ENCODE results near the gene CYSRT1. TPM values are rescaled to one million over a fixed set of nuclear protein-coding genes. Genes with fewer than 3 reads are reported as not detected.

CYSRT1 gene
- total RNA-seq, 1 donor from 2014 or later, result 0.50 TPM

- intact Hi-C loops (cut with micrococcal nuclease), result no loop called here
- H3K36me3 Mint-ChIP-seq (ENCODE audit: low read depth), result peaks cover 47% of the 10 kb centered on the region
- DNase-seq (ENCODE audit: low spot score), result no peak
- peaks cover 2% of the 10 kb centered on the region for H3K4me1 Mint-ChIP-seq (ENCODE audit: low read depth)
- H3K9me3 Mint-ChIP-seq, result no peaks in the 10 kb centered on the region
- H3K4me3 Mint-ChIP-seq (ENCODE audit: low read depth), result no peak overlapping the region
- H3K27ac Mint-ChIP-seq, result no peak overlapping the region
- no peaks in the 10 kb centered on the region for H3K27me3 Mint-ChIP-seq (ENCODE audit: low read depth)
Measured at GRCh38 chr9:137265496-137266161, 40.7 kb downstream of the CYSRT1 start.

DNA sequence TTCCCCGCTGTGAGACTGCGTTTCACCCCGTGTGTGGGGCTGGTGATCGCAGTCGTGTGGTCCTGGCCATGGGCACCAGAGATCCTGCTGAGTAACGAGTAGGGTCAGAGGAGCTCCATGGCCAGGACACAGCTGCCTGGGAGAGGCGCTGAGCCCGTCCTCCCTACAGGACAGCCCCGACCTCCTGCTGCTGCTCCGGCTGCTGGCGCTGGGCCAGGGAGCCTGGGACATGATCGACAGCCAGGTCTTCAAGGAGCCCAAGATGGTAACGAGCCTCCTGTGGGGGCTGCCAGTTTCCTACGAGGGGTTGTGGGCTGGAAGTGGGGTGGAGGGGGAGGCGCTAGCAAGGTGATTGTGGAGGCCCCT lies 41.2 kb downstream of the CYSRT1 start:
- no peak overlapping the region for H3K4me3 Mint-ChIP-seq (ENCODE audit: low read depth)
- H3K4me1 Mint-ChIP-seq (ENCODE audit: low read depth), result peaks cover 3% of the 10 kb centered on the region
- no peaks in the 10 kb centered on the region for H3K9me3 Mint-ChIP-seq
- no peak for DNase-seq (ENCODE audit: low spot score)
- peaks cover 47% of the 10 kb centered on the region for H3K36me3 Mint-ChIP-seq (ENCODE audit: low read depth)
- H3K27me3 Mint-ChIP-seq (ENCODE audit: low read depth), result no peaks in the 10 kb centered on the region
- no peak overlapping the region for H3K27ac Mint-ChIP-seq
- intact Hi-C loops (cut with micrococcal nuclease), result no loop called here

DNA sequence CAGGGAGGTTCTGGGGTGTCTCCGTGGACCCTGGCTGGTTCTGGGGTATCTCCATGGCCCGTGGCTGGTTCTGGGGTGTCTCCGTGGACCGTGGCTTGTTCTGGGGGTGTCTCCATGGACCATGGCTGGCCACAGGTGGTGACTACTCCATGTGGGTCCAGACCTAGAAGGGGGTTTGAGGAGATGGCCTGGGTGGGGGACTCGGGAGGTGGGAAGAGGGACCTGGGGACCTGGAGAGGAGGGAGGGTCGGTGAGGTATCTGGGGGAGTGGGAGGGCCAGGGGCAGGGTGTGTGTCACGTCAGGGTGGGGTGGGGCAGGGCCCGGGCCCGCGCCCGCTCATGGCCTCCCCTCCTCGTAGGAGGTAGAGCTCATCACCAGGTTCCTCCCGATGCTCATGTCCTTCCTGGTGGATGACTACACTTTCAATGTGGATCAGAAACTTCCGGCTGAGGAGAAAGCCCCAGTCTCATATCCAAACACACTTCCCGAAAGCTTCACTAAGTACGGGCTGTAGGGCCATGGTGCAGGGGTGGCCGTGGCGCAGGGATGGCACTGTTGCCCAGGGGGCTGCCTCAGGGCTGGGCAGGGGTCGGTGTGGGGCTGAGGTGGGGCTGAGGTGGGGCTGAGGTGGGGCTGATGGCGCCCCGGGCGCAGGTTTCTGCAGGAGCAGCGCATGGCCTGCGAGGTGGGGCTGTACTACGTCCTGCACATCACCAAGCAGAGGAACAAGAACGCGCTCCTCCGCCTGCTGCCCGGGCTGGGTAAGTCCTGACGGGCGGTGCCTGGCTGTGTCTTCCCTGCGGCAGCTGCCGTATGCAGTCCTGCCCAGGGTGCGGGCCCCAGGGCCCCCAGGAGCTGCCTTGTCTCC lies 41.8 kb downstream of the CYSRT1 start:
- Mint-ChIP-seq H3K27me3 (ENCODE audit: low read depth) (no peaks in the 10 kb centered on the region), H3K4me1 (ENCODE audit: low read depth) (peaks cover 6% of the 10 kb centered on the region), H3K27ac (no peak overlapping the region), H3K4me3 (ENCODE audit: low read depth) (no peak overlapping the region), H3K9me3 (no peaks in the 10 kb centered on the region), H3K36me3 (ENCODE audit: low read depth) (peaks cover 46% of the 10 kb centered on the region)
- intact Hi-C loops (cut with micrococcal nuclease), result no loop called here
- DNase-seq (ENCODE audit: low spot score), result no peak

GRCh38 chr9:137267933-137268355 lies 43.0 kb downstream of the CYSRT1 start:
- H3K27ac Mint-ChIP-seq, result no peak overlapping the region
- no peak overlapping the region for H3K4me3 Mint-ChIP-seq (ENCODE audit: low read depth)
- H3K4me1 Mint-ChIP-seq (ENCODE audit: low read depth), result peaks cover 6% of the 10 kb centered on the region
- H3K36me3 Mint-ChIP-seq (ENCODE audit: low read depth), result peaks cover 40% of the 10 kb centered on the region
- no peak for DNase-seq (ENCODE audit: low spot score)
- intact Hi-C loops (cut with micrococcal nuclease), result no loop called here
- no peaks in the 10 kb centered on the region for H3K9me3 Mint-ChIP-seq
- H3K27me3 Mint-ChIP-seq (ENCODE audit: low read depth), result no peaks in the 10 kb centered on the region

DNA sequence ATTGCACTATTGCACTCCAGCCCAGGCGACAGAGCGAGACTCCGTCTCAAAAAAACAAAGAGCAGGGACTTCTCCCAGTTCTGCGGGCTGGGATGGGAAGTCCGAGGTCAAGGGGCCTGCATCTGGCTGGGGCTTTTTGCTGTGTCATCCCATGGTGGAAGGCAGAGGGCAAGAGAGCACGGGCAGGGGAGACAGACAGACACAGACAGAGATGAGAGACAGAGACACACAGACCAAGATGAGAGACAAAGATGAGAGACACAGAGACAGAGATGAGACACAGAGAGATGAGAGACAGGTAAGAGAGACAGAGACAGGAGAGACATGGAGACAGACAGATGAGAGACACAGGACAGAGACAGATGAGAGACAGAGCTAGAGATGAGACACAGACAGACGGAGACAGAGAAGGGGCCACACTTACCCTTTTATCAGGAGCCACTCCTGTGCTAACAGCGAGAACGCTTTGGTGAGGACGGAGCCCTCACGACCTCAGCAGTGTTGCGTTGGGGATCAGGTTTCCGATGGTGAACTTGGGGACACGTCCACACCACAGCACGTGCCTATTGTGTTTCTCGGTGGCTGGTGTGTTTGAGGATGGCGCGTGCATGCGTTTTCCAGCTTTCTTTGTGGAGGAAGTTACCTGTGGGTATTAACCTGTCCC lies 43.7 kb downstream of the CYSRT1 start:
- intact Hi-C loops (cut with micrococcal nuclease), result no loop called here
- Mint-ChIP-seq H3K27ac (no peak overlapping the region), H3K4me1 (ENCODE audit: low read depth) (peaks cover 6% of the 10 kb centered on the region), H3K4me3 (ENCODE audit: low read depth) (no peak overlapping the region), H3K27me3 (ENCODE audit: low read depth) (no peaks in the 10 kb centered on the region), H3K9me3 (no peaks in the 10 kb centered on the region), H3K36me3 (ENCODE audit: low read depth) (peaks cover 41% of the 10 kb centered on the region)
- no peak for DNase-seq (ENCODE audit: low spot score)

- Mint-ChIP-seq H3K27me3 (ENCODE audit: low read depth) (no peaks in the 10 kb centered on the region), H3K36me3 (ENCODE audit: low read depth) (peaks cover 36% of the 10 kb centered on the region), H3K4me3 (ENCODE audit: low read depth) (no peak overlapping the region), H3K4me1 (ENCODE audit: low read depth) (peaks cover 6% of the 10 kb centered on the region), H3K9me3 (no peaks in the 10 kb centered on the region), H3K27ac (no peak overlapping the region)
- intact Hi-C loops (cut with micrococcal nuclease), result no loop called here
- no peak for DNase-seq (ENCODE audit: low spot score)
Measured at GRCh38 chr9:137269231-137269772, 44.3 kb downstream of the CYSRT1 start.

DNA sequence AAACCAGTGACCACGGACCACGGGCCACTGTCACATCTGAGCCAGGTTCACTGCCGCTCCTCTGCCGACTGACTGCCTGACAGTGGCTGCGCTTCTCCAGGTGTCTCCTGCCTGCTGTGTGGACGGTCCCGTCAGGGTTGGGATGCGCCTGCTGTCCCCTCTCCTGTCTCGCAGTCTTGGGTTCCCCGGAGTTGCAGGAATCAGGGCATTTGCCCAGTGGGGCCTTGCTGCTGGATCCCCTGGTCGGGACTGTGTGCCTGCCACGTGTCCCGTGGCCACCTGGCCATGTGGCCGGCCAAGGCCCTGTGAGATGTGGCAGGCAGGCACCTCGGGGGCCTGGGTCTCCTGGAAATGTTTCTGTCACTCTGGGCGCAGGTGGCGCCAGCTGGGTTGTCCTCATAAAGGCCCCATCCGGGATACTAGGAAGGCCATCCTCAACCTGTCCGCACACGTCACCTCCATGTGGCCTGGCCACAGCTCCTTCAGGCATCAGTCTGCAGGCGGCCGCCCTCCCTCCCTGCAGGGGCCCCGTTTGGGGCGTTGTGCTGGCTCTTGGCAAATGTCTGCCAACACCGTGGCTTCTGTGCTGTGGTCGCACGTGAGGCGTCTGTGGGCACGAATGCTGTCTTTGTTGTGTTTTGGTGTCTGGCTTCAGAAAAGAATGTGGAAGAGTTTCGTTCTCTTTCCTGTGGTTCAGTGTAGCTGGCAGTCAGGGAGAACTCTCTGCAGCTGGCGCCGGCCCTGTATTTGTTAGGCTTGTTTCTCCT lies 46.1 kb downstream of the CYSRT1 start:
- peaks cover 32% of the 10 kb centered on the region for H3K36me3 Mint-ChIP-seq (ENCODE audit: low read depth)
- H3K4me1 Mint-ChIP-seq (ENCODE audit: low read depth), result peaks cover 6% of the 10 kb centered on the region
- no peaks in the 10 kb centered on the region for H3K9me3 Mint-ChIP-seq
- DNase-seq (ENCODE audit: low spot score), result no peak
- no peaks in the 10 kb centered on the region for H3K27me3 Mint-ChIP-seq (ENCODE audit: low read depth)
- no peak overlapping the region for H3K27ac Mint-ChIP-seq
- H3K4me3 Mint-ChIP-seq (ENCODE audit: low read depth), result no peak overlapping the region
- intact Hi-C loops (cut with micrococcal nuclease), result no loop called here

DNA sequence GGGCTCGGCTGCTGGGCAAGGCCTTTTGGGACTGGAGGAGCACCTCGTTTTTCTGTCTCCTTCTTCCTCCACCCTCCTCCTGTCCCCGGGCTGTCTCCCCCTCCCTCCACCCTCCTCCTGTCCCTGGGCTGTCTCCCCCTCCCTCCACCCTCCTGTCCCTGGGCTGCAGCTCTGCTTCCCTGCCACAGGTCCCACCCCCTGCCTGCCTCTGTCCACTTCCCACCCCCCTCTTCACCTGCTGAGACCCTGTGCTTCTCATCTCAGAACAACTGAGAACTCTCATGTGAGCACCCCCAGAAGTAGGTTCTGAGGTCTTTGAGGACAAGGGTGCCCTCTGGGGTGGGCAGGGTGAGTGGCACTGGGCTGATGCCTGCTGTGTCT lies 46.7 kb downstream of the CYSRT1 start:
- intact Hi-C loops (cut with micrococcal nuclease), result no loop called here
- Mint-ChIP-seq H3K4me3 (ENCODE audit: low read depth) (no peak overlapping the region), H3K27ac (no peak overlapping the region), H3K4me1 (ENCODE audit: low read depth) (peaks cover 7% of the 10 kb centered on the region), H3K27me3 (ENCODE audit: low read depth) (no peaks in the 10 kb centered on the region), H3K9me3 (no peaks in the 10 kb centered on the region), H3K36me3 (ENCODE audit: low read depth) (peaks cover 32% of the 10 kb centered on the region)
- DNase-seq (ENCODE audit: low spot score), result no peak

GRCh38 chr9:137272241-137273094 lies 47.5 kb downstream of the CYSRT1 start:
- intact Hi-C loops (cut with micrococcal nuclease), result no loop called here
- DNase-seq (ENCODE audit: low spot score), result no peak
- no peak overlapping the region for H3K27ac Mint-ChIP-seq
- H3K4me1 Mint-ChIP-seq (ENCODE audit: low read depth), result peaks cover 11% of the 10 kb centered on the region
- H3K4me3 Mint-ChIP-seq (ENCODE audit: low read depth), result no peak overlapping the region
- H3K9me3 Mint-ChIP-seq, result no peaks in the 10 kb centered on the region
- peaks cover 30% of the 10 kb centered on the region for H3K36me3 Mint-ChIP-seq (ENCODE audit: low read depth)
- H3K27me3 Mint-ChIP-seq (ENCODE audit: low read depth), result no peaks in the 10 kb centered on the region

- Mint-ChIP-seq H3K4me3 (ENCODE audit: low read depth) (no peak overlapping the region), H3K27ac (no peak overlapping the region), H3K36me3 (ENCODE audit: low read depth) (peaks cover 26% of the 10 kb centered on the region), H3K4me1 (ENCODE audit: low read depth) (peaks cover 11% of the 10 kb centered on the region), H3K9me3 (no peaks in the 10 kb centered on the region), H3K27me3 (ENCODE audit: low read depth) (no peaks in the 10 kb centered on the region)
- intact Hi-C loops (cut with micrococcal nuclease), result no loop called here
- no peak for DNase-seq (ENCODE audit: low spot score)
Measured at GRCh38 chr9:137273095-137273490, 48.1 kb downstream of the CYSRT1 start.

DNA sequence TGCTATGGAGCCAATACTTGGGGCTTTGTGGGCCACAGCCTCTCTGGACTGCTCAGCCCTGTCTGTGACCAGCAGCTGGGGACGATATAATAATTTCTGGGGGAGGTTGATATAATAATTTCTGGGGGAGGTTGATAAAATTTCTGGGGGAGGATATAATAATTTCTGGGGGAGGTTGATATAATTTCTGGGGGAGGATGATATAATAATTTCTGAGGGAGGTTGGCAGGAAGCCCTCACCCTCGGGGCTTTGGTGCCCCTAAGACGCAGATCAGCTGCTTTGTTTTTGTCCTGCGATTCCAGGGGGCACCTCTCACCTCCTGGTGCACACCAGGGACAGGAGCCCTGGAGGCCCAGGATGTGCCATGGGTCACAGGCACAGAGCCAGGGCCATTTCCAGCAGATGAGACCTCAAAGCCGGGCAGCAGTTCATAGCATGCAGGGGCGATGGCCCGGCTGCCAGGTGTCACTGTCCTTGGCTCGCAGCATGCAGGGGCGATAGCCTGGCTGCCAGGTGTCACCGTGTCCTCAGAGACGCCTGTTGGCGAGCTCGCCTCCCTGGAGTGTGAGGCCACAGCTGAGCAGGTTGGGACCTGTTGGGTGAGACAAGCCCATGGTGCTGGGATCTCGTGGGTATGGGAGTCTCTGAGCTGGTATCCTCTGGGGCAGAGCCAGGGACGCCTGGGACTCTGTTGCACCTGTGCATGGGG lies 48.8 kb downstream of the CYSRT1 start:
- Mint-ChIP-seq H3K9me3 (no peaks in the 10 kb centered on the region), H3K4me1 (ENCODE audit: low read depth) (peaks cover 11% of the 10 kb centered on the region), H3K36me3 (ENCODE audit: low read depth) (peaks cover 22% of the 10 kb centered on the region), H3K27me3 (ENCODE audit: low read depth) (no peaks in the 10 kb centered on the region), H3K4me3 (ENCODE audit: low read depth) (no peak overlapping the region), H3K27ac (no peak overlapping the region)
- DNase-seq (ENCODE audit: low spot score), result no peak
- intact Hi-C loops (cut with micrococcal nuclease), result no loop called here
